ENCODE measurements around the gene ZNF91.

Gene ZNF91

GRCh38 chr19:23318143-23318542 lies 77.1 kb downstream of the ZNF91 start:
- TF ChIP-seq CTCF (IDR thresholded peaks at IDR 0.05; ENCODE audit: low read depth, low read length), result no peak
- no peak overlapping the region for H3K4me3 ChIP-seq (ENCODE audit: low read depth, low read length)

DNA sequence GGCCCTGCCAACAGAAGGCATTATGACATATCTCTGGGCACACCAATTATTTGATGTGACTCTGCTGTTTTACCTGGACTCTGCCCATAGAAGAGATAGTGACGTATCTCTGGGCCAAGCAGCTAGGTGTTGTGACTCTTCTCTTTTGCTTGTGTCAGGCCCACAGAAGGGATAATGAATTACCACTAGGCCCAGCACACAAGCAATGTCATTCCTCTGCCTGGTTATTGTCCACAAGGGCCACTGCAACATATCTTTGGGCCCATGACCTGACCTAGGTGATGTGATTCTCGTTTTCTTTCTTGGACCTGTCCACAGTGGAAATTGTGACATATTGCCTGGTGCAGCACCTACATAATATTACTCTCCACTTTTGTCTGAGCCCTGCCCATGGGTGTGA lies 80.0 kb downstream of the ZNF91 start:
- H3K4me3 ChIP-seq (ENCODE audit: low read depth, low read length), result no peak overlapping the region
- no peak for TF ChIP-seq CTCF (IDR thresholded peaks at IDR 0.05; ENCODE audit: low read depth, low read length)

- TF ChIP-seq CTCF (IDR thresholded peaks at IDR 0.05; ENCODE audit: low read depth, low read length), result no peak
These were observed 80.6 kb downstream of the ZNF91 start for GRCh38 chr19:23314505-23315251.

DNA sequence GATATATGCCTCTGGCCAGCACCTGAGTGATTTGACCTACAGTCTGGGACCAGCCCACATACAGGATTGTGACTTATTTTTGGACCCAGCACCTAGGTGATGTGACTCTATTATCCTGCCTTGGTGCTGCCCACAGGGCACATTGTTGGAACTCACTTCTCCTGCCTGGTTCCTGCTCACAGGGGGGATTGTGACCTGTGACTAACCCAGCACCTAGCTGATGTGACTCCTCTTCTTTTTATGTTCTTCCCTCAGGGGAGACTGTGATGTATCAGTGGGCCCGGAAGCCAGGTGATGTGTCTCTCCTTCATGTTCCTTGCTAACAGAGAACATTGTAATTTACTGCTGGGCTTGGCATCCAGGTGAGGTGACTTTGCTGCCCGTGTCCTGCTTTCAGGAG lies 82.1 kb downstream of the ZNF91 start:
- H3K4me3 ChIP-seq (ENCODE audit: low read depth, low read length), result no peak overlapping the region

More at GRCh38 chr19:23314505-23315251, 80.6 kb downstream of the ZNF91 start:
- H3K4me3 ChIP-seq (ENCODE audit: low read depth, low read length), result no peak overlapping the region

DNA sequence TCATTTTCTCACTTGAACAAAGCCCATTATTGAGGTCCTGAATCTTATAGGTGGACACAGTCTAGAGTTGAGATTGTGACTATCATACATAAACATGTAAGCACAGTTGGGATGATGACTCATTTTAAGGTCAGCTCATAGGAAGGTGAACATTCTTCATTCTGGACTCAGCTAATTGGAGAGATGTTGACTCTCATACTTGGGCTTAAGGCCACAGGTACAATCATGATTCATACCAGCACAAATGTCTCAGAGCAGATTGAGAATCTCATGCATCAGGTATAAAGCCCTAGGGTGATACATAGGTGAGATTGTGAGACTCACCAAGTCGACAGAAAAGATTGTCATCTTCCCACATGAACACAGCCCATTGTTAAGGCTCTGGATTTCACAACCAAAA lies 82.8 kb downstream of the ZNF91 start:
- no peak for TF ChIP-seq CTCF (IDR thresholded peaks at IDR 0.05; ENCODE audit: low read depth, low read length)
- H3K4me3 ChIP-seq (ENCODE audit: low read depth, low read length), result no peak overlapping the region

More for the DNA sequence above, 82.1 kb downstream of the ZNF91 start:
- no peak for TF ChIP-seq CTCF (IDR thresholded peaks at IDR 0.05; ENCODE audit: low read depth, low read length)

DNA sequence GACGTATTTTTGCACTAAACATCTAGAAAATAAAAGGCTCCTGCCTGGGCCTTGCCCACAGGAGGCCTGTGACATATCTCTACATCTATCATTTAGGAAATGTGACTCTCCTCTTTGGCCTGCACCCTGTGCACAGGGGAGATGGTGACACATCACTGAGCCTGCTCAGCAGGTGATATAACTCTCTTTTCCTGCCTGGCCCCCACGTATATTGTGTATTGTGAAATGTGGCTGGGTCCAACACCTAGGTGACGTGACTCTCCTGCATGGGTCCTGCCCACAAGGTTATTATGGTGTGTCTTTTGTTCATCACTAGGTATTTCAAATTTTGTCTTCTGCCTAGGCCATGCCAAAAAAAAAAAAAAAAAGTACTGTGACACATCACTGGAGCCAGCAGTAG lies 83.7 kb downstream of the ZNF91 start:
- no peak overlapping the region for H3K4me3 ChIP-seq (ENCODE audit: low read depth, low read length)

More for the DNA sequence above, 83.7 kb downstream of the ZNF91 start:
- no peak for TF ChIP-seq CTCF (IDR thresholded peaks at IDR 0.05; ENCODE audit: low read depth, low read length)
